Glomerular visceral epithelial cell (primary cell): ENCODE data around the gene EXOSC6.
A peak's percentile ranks its signal among the peaks of the same experiment; 100 is the strongest.
"Not testable (repeated sequence)": the region's sequence is repeated elsewhere in the genome, so short reads cannot be mapped to it uniquely, and the experiment has no call there.

Source experiments
- DNase-seq: peaks from one replicate; pipeline ENCODE4 v3.0.0-alpha.2; 2016; ENCODE audit errors: extremely low spot score

Gene EXOSC6

GRCh38 chr16:70199170-70199569 is 52.6 kb downstream of the EXOSC6 start:
- DNase-seq: not testable (repeated sequence)

- peak; percentile 1 for DNase-seq
Measured at GRCh38 chr16:70198666-70199065, 53.1 kb downstream of the EXOSC6 start.

- not testable (repeated sequence) for DNase-seq
Measured at GRCh38 chr16:70198230-70198629, 53.5 kb downstream of the EXOSC6 start.

GRCh38 chr16:70197611-70198010 is 54.1 kb downstream of the EXOSC6 start:
- not testable (repeated sequence) for DNase-seq
